ENCODE results near the gene MOB2. TPM values are rescaled to one million over a fixed set of nuclear protein-coding genes. Genes with fewer than 3 reads are reported as not detected.

The MOB2 gene
- total RNA-seq, 1 experiment from 2014 or later: 21.8 TPM

GRCh38 chr11:1440066-1440465 lies 46.5 kb downstream of the MOB2 start:
- BruUV-seq (replicated peaks): no TSS peak
- no peaks in the 10 kb centered on the region for H3K36me3 ChIP-seq (ENCODE audit: low read depth)
- POLR2A ChIA-PET (ENCODE audit: unreplicated experiment): no interaction called here
- no peaks in the 10 kb centered on the region for H3K4me1 ChIP-seq (replicated peaks; ENCODE audit: insufficient read depth)
- TF ChIP-seq CTCF (conservative IDR thresholded peaks at IDR 0.05): no peak
- TF ChIP-seq EZH2 (IDR thresholded peaks at IDR 0.05; ENCODE audit: low read depth): no peak
- no peaks in the 10 kb centered on the region for H3K27me3 ChIP-seq (ENCODE audit: insufficient read depth, low read depth)
- no peaks in the 10 kb centered on the region for H3K9me3 ChIP-seq (ENCODE audit: insufficient read depth, low read depth)
- H3K9me2 ChIP-seq (ENCODE audit: insufficient read depth): no peaks in the 10 kb centered on the region
- H3F3A ChIP-seq (ENCODE audit: insufficient read depth, low read depth): no peaks in the 10 kb centered on the region
- no peak overlapping the region for H3K27ac ChIP-seq
- intact Hi-C loops (cut with micrococcal nuclease; ENCODE audit: unreplicated experiment): no loop called here
- H2AFZ ChIP-seq: no peak overlapping the region
- CTCF ChIA-PET: no interaction called here
- no peak overlapping the region for H3K4me2 ChIP-seq
- H3K4me3 ChIP-seq: no peak overlapping the region
- no peaks in the 10 kb centered on the region for H4K20me1 ChIP-seq (ENCODE audit: insufficient read depth)
- H3K79me2 ChIP-seq (ENCODE audit: low read depth): no peaks in the 10 kb centered on the region
- DNase-seq: no peak

DNA sequence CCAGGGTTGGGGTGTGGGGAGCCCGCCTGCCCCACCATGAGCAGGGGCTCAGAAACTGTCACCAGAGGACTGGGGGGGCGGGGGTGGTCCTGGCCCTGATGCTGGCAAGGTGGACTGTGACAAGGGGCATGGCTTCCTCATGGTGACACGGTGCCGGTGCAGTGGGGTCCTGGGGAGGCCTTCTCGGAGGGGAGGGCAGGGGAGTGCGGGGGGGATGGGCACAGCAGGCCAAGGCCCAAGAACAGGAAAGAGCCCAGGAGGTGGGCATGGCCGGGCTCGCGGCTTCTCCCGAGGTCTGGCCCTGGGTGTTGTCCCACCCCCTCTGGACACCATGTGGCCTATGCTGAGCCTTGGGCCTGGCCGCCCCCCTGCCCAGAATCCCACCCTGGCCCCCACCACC lies 47.2 kb downstream of the MOB2 start:
- intact Hi-C loops (cut with micrococcal nuclease; ENCODE audit: unreplicated experiment): no loop called here
- no peaks in the 10 kb centered on the region for H3K9me2 ChIP-seq (ENCODE audit: insufficient read depth)
- no peaks in the 10 kb centered on the region for H3K9me3 ChIP-seq (ENCODE audit: insufficient read depth, low read depth)
- H3F3A ChIP-seq (ENCODE audit: insufficient read depth, low read depth): no peaks in the 10 kb centered on the region
- H2AFZ ChIP-seq: no peak overlapping the region
- ChIA-PET POLR2A (ENCODE audit: unreplicated experiment) (no interaction called here), CTCF (no interaction called here)
- no peaks in the 10 kb centered on the region for H4K20me1 ChIP-seq (ENCODE audit: insufficient read depth)
- no TSS peak for BruUV-seq (replicated peaks)
- no peak for DNase-seq
- no peaks in the 10 kb centered on the region for H3K4me1 ChIP-seq (replicated peaks; ENCODE audit: insufficient read depth)
- no peak overlapping the region for H3K4me3 ChIP-seq
- TF ChIP-seq CTCF (conservative IDR thresholded peaks at IDR 0.05) (no peak), EZH2 (IDR thresholded peaks at IDR 0.05; ENCODE audit: low read depth) (no peak)
- H3K4me2 ChIP-seq: no peak overlapping the region
- H3K79me2 ChIP-seq (ENCODE audit: low read depth): no peaks in the 10 kb centered on the region
- no peaks in the 10 kb centered on the region for H3K27me3 ChIP-seq (ENCODE audit: insufficient read depth, low read depth)
- H3K36me3 ChIP-seq (ENCODE audit: low read depth): no peaks in the 10 kb centered on the region
- H3K27ac ChIP-seq: no peak overlapping the region

GRCh38 chr11:1438967-1439330 lies 47.6 kb downstream of the MOB2 start:
- no peaks in the 10 kb centered on the region for H3K9me2 ChIP-seq (ENCODE audit: insufficient read depth)
- DNase-seq: no peak
- no peaks in the 10 kb centered on the region for H3K4me1 ChIP-seq (replicated peaks; ENCODE audit: insufficient read depth)
- no peaks in the 10 kb centered on the region for H3K36me3 ChIP-seq (ENCODE audit: low read depth)
- no peaks in the 10 kb centered on the region for H3K79me2 ChIP-seq (ENCODE audit: low read depth)
- H3F3A ChIP-seq (ENCODE audit: insufficient read depth, low read depth): no peaks in the 10 kb centered on the region
- no peak overlapping the region for H3K4me2 ChIP-seq
- ChIA-PET POLR2A (ENCODE audit: unreplicated experiment) (no interaction called here), CTCF (no interaction called here)
- H2AFZ ChIP-seq: no peak overlapping the region
- BruUV-seq (replicated peaks): no TSS peak
- no peak overlapping the region for H3K27ac ChIP-seq
- H3K9me3 ChIP-seq (ENCODE audit: insufficient read depth, low read depth): no peaks in the 10 kb centered on the region
- intact Hi-C loops (cut with micrococcal nuclease; ENCODE audit: unreplicated experiment): no loop called here
- no peaks in the 10 kb centered on the region for H4K20me1 ChIP-seq (ENCODE audit: insufficient read depth)
- no peak for TF ChIP-seq CTCF (conservative IDR thresholded peaks at IDR 0.05)
- no peak for TF ChIP-seq EZH2 (IDR thresholded peaks at IDR 0.05; ENCODE audit: low read depth)
- no peaks in the 10 kb centered on the region for H3K27me3 ChIP-seq (ENCODE audit: insufficient read depth, low read depth)
- no peak overlapping the region for H3K4me3 ChIP-seq

All from PC-9 (cell line).